H9 (cell line): ENCODE measurements around the gene EXOC3L4. TPM values are rescaled to one million over a fixed set of nuclear protein-coding genes. Genes with fewer than 3 reads are reported as not detected.

Source experiments
- DNase-seq: peaks from one replicate; pipeline ENCODE4 v3.0.0-alpha.2; 2017
- H2AFZ ChIP-seq: one replicate; pipeline ENCODE4 v1.6.1; 2013; ENCODE audit warnings: mild to moderate bottlenecking, low read length, control low read depth, moderate library complexity
- H2AK5ac ChIP-seq: 2 replicates; pipeline ENCODE4 v1.6.1; 2013; ENCODE audit warnings: low read length, control low read depth, mixed read lengths; ENCODE audit not compliant: insufficient read length
- H2BK120ac ChIP-seq: one replicate; pipeline ENCODE4 v1.6.1; 2013; ENCODE audit warnings: low read depth, mild to moderate bottlenecking, low read length, control low read depth, inconsistent platforms; ENCODE audit not compliant: poor library complexity, severe bottlenecking
- H2BK12ac ChIP-seq: 2 replicates; pipeline ENCODE4 v1.6.1; 2013; ENCODE audit warnings: low read length, control low read depth, mixed read lengths, low read depth; ENCODE audit not compliant: insufficient read length
- H2BK15ac ChIP-seq: 2 replicates; pipeline ENCODE4 v1.6.1; 2013; ENCODE audit warnings: low read depth, low read length, control low read depth
- H2BK20ac ChIP-seq: one replicate; pipeline ENCODE4 v1.6.1; 2013; ENCODE audit warnings: low read depth, mild to moderate bottlenecking, low read length, control low read depth, inconsistent platforms; ENCODE audit not compliant: poor library complexity, severe bottlenecking
- H2BK5ac ChIP-seq: 2 replicates; pipeline ENCODE4 v1.6.1; 2013; ENCODE audit warnings: low read length, control low read depth, mixed read lengths; ENCODE audit not compliant: insufficient read length
- H3K14ac ChIP-seq: 2 replicates; pipeline ENCODE4 v1.6.1; 2013; ENCODE audit warnings: low read length, control low read depth; ENCODE audit not compliant: insufficient read depth
- H3K18ac ChIP-seq: 2 replicates; pipeline ENCODE4 v1.6.1; 2013; ENCODE audit warnings: low read depth, mild to moderate bottlenecking, mixed read lengths, low read length, control low read depth; ENCODE audit not compliant: insufficient read length
- H3K23ac ChIP-seq: 2 replicates; pipeline ENCODE4 v1.6.1; 2013; ENCODE audit warnings: low read length, control low read depth, mixed read lengths, low read depth; ENCODE audit not compliant: insufficient read length
- H3K23me2 ChIP-seq: 2 replicates; pipeline ENCODE4 v1.6.1; 2013; ENCODE audit warnings: low read depth, mild to moderate bottlenecking, mixed read lengths, low read length, control low read depth; ENCODE audit not compliant: insufficient read length, poor library complexity, severe bottlenecking
- H3K27ac ChIP-seq: 2 replicates; pipeline ENCODE4 v1.5.1; 2013; ENCODE audit warnings: low read length, control low read depth, mixed read lengths, low read depth; ENCODE audit not compliant: insufficient read length
- H3K27me3 ChIP-seq: 2 replicates; pipeline ENCODE4 v1.6.1; 2013; ENCODE audit warnings: low read length, control low read depth, inconsistent platforms; ENCODE audit not compliant: insufficient read depth
- H3K4ac ChIP-seq: 2 replicates; pipeline ENCODE4 v1.6.1; 2013; ENCODE audit warnings: low read depth, mild to moderate bottlenecking, control low read depth, inconsistent platforms, low read length, moderate library complexity
- H3K4me1 ChIP-seq: 2 replicates; pipeline ENCODE4 v1.6.1; 2013; ENCODE audit warnings: low read length, control low read depth, inconsistent platforms; ENCODE audit not compliant: insufficient read depth
- H3K4me2 ChIP-seq: 2 replicates; pipeline ENCODE4 v1.6.1; 2013; ENCODE audit warnings: low read length, control low read depth, mixed read lengths; ENCODE audit not compliant: insufficient read length, insufficient read depth
- H3K56ac ChIP-seq: 2 replicates; pipeline ENCODE4 v1.6.1; 2013; ENCODE audit warnings: low read depth, mild to moderate bottlenecking, mixed read lengths, low read length, control low read depth; ENCODE audit not compliant: insufficient read length
- H3K79me1 ChIP-seq: 2 replicates; pipeline ENCODE4 v1.6.1; 2013; ENCODE audit warnings: low read depth, mild to moderate bottlenecking, moderate library complexity, low read length, control low read depth, inconsistent platforms; ENCODE audit not compliant: insufficient read depth, poor library complexity, severe bottlenecking
- H3K79me2 ChIP-seq: 2 replicates; pipeline ENCODE4 v1.6.1; 2013; ENCODE audit warnings: low read length, control low read depth, inconsistent platforms; ENCODE audit not compliant: insufficient read depth
- H3K9ac ChIP-seq: 2 replicates; pipeline ENCODE4 v1.6.1; 2013; ENCODE audit warnings: low read length, control low read depth, mixed read lengths; ENCODE audit not compliant: insufficient read length; ENCODE audit errors: extremely low read depth
- H3K9me3 ChIP-seq: one replicate; pipeline ENCODE4 v1.6.1; 2013; ENCODE audit warnings: low read depth, low read length, inconsistent platforms; ENCODE audit not compliant: control insufficient read depth
- H3T11ph ChIP-seq: one replicate; pipeline ENCODE4 v1.6.1; 2013; ENCODE audit warnings: mild to moderate bottlenecking, low read length, control low read depth, inconsistent platforms
- H4K20me1 ChIP-seq: one replicate; pipeline ENCODE4 v1.6.1; 2013; ENCODE audit not compliant: control insufficient read depth, insufficient read length, insufficient read depth
- H4K5ac ChIP-seq: 2 replicates; pipeline ENCODE4 v1.6.1; 2013; ENCODE audit warnings: low read depth, mild to moderate bottlenecking, mixed read lengths, low read length, control low read depth; ENCODE audit not compliant: insufficient read length
- H4K8ac ChIP-seq: replicated peaks from 2 replicates; pipeline ENCODE4 v1.6.1; 2013; ENCODE audit warnings: low read length, control low read depth, mixed read lengths, low read depth; ENCODE audit not compliant: insufficient read length
- H4K91ac ChIP-seq: 2 replicates; pipeline ENCODE4 v1.6.1; 2013; ENCODE audit warnings: low read depth, mild to moderate bottlenecking, moderate library complexity, mixed read lengths, low read length, control low read depth; ENCODE audit not compliant: insufficient read length
- H3K27ac Mint-ChIP-seq, 3 experiments: 2 replicates in 2 of 3; 3 replicates in 1 of 3; pipeline ENCODE4 v1.8.0; 2020 to 2021; ENCODE audit warnings: mixed read lengths in 3 of 3, mild to moderate bottlenecking in 1 of 3, moderate library complexity in 1 of 3
- H3K27me3 Mint-ChIP-seq: 2 replicates; pipeline ENCODE4 v1.8.0; 2021; ENCODE audit warnings: low read depth, mild to moderate bottlenecking, moderate library complexity, mixed read lengths
- H3K36me3 Mint-ChIP-seq, 3 experiments: 2 replicates in 2 of 3; 3 replicates in 1 of 3; pipeline ENCODE4 v1.8.0; 2020 to 2021; ENCODE audit warnings: low read depth in 3 of 3, mixed read lengths in 3 of 3; ENCODE audit not compliant: insufficient read depth in 1 of 3
- H3K4me1 Mint-ChIP-seq, 2 experiments: 2 replicates each; pipeline ENCODE4 v1.8.0; 2020; ENCODE audit warnings: mixed read lengths in 2 of 2
- H3K4me3 Mint-ChIP-seq, 2 experiments: 2 replicates in 1 of 2; 3 replicates in 1 of 2; pipeline ENCODE4 v1.8.0; 2020 to 2021; ENCODE audit warnings: mild to moderate bottlenecking in 2 of 2, mixed read lengths in 2 of 2, moderate library complexity in 1 of 2
- H3K9me3 Mint-ChIP-seq, 2 experiments: 2 replicates in 1 of 2; 3 replicates in 1 of 2; pipeline ENCODE4 v1.8.0; 2020; ENCODE audit warnings: mild to moderate bottlenecking in 2 of 2, mixed read lengths in 2 of 2, moderate library complexity in 1 of 2
- CTCF ChIP-seq: fragments of 200-600 bp; sonication (generic); conservative IDR thresholded peaks from 3 replicates; pipeline ENCODE4 v1.8.0; 2021; ENCODE audit warnings: antibody characterized with exemption, mild to moderate bottlenecking
- WGBS: extraction: QIAGEN DNeasy Blood & Tissue Kit; methylation state at CpG from one replicate; pipeline ENCODE4 v1.1.7; 2013; ENCODE audit warnings: missing lambda C conversion rate, low lambda C conversion rate, mixed read lengths; ENCODE audit not compliant: insufficient read length; ENCODE audit errors: extremely low coverage; 5-methylcytosine and 5-hydroxymethylcytosine counted together
- total RNA-seq: library from RNA; stranded (reverse); gene quantifications from 2 replicates; pipeline ENCODE4 v1.2.1, GENCODE V29; 2021

Gene EXOC3L4
- total RNA-seq, 1 experiment from 2014 or later, result 0.42 TPM

- Histone ChIP-seq H3K18ac (no peak overlapping the region), H3K27ac (no peak overlapping the region), H2BK20ac (no peak overlapping the region), H3K4ac (no peak overlapping the region), H3K4me1 (peaks cover 4% of the 10 kb centered on the region; the same call in 1 of the 2 replicates), H2BK120ac (no peak overlapping the region), H4K20me1 (no peaks in the 10 kb centered on the region), H2BK5ac (no peak overlapping the region), H3K23me2 (no peaks in the 10 kb centered on the region), H4K8ac (no peak overlapping the region), H3K79me2 (no peaks in the 10 kb centered on the region), H2AK5ac (no peak overlapping the region), H2BK15ac (no peak overlapping the region), H4K91ac (no peak overlapping the region), H3K14ac (no peak overlapping the region), H2BK12ac (no peak overlapping the region), H3K9ac (no peak overlapping the region), H3K9me3 (no peaks in the 10 kb centered on the region), H3K4me2 (no peak overlapping the region), H3K23ac (no peak overlapping the region), H3K79me1 (no peaks in the 10 kb centered on the region), H4K5ac (no peak overlapping the region), H3K56ac (no peak overlapping the region), H3K27me3 (no peaks in the 10 kb centered on the region), H2AFZ (no peak overlapping the region), H3T11ph (no peak overlapping the region)
- no peak for TF ChIP-seq CTCF
- Mint-ChIP-seq H3K4me1 (peaks cover 0 to 7% of the 10 kb centered on the region in 2 experiments; a peak in 1 of 4 replicates), H3K27ac (no peak overlapping the region), H3K27me3 (peaks cover 5% of the 10 kb centered on the region), H3K36me3 (no peaks in the 10 kb centered on the region), H3K9me3 (no peaks in the 10 kb centered on the region; a peak in 1 of 5 replicates), H3K4me3 (no peak overlapping the region)
- DNase-seq, result no peak
- WGBS, result no CpG with 5 or more reads among the region's 8 CpGs
Measured at GRCh38 chr14:103067231-103067954, 27.1 kb upstream of the EXOC3L4 start.
